Stimulated activated CD4-positive, alpha-beta T cell treated with anti-CD3 and anti-CD28 coated beads, Interleukin-15, amount 100 ng/mL, for 1 hour (primary cell): ENCODE results near the gene NECTIN1.
A peak's percentile ranks its signal among the peaks of the same experiment; 100 is the strongest.

Experiments used
- DNase-seq, 2 donors: peaks; one replicate each; pipeline ENCODE4 v3.0.0-alpha.2; 2020; ENCODE audit warnings: low read depth in 1 of 2, low spot score in 1 of 2

The NECTIN1 gene, protein sequence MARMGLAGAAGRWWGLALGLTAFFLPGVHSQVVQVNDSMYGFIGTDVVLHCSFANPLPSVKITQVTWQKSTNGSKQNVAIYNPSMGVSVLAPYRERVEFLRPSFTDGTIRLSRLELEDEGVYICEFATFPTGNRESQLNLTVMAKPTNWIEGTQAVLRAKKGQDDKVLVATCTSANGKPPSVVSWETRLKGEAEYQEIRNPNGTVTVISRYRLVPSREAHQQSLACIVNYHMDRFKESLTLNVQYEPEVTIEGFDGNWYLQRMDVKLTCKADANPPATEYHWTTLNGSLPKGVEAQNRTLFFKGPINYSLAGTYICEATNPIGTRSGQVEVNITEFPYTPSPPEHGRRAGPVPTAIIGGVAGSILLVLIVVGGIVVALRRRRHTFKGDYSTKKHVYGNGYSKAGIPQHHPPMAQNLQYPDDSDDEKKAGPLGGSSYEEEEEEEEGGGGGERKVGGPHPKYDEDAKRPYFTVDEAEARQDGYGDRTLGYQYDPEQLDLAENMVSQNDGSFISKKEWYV

DNA sequence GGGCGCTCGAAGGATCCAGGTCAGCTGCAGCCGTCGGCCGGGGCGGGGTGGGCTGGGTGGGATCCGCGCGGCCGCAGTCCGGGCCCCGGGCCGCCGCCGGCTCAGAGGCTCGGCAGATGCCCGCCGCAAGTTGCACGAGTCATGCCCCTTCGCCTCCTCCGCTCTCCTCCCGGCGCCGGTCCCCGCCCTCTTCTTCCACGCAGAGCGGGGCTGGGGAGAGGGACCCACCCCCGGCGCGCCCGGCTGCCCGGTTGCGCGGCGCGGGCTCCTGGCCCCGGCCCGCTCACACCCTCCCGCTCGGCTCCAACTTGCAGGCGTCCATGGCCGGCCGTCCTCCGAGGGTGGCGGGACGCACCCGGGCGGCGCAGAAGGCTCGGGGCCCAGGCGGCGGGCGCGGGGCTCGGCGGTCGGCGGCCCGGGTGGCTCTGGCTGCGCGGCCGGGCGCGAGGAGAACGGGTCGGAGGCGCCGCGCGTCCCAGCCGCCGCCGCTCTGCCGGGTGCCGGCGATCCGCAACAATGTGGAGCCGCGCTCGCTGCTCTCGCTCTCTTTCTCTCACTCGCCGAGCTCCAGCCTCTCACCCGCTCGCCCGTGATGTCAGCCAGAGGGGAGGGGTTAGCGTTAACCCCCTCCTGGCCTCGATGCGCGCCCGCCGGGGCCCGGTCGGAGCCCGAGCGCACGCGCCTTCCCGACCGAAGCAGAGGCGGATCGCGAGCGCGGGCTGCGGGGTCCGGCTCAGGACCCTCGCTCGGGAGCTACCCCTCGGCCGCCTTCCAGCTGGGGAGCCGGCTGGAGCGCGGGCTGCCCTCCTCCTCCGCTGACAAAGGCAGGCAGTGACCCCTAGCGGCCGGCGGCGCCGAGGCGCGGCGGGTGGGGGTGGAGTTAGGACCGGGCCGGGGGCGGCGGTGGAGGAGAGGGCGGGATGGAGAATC is at the start of gene NECTIN1:
Gene NECTIN1, minus strand, starts transcription at position 550 of the 930 bp plus-strand sequence. CDS start 647 bp downstream, outside the sequence.
- peak; percentile 65 to 84 for DNase-seq

DNA sequence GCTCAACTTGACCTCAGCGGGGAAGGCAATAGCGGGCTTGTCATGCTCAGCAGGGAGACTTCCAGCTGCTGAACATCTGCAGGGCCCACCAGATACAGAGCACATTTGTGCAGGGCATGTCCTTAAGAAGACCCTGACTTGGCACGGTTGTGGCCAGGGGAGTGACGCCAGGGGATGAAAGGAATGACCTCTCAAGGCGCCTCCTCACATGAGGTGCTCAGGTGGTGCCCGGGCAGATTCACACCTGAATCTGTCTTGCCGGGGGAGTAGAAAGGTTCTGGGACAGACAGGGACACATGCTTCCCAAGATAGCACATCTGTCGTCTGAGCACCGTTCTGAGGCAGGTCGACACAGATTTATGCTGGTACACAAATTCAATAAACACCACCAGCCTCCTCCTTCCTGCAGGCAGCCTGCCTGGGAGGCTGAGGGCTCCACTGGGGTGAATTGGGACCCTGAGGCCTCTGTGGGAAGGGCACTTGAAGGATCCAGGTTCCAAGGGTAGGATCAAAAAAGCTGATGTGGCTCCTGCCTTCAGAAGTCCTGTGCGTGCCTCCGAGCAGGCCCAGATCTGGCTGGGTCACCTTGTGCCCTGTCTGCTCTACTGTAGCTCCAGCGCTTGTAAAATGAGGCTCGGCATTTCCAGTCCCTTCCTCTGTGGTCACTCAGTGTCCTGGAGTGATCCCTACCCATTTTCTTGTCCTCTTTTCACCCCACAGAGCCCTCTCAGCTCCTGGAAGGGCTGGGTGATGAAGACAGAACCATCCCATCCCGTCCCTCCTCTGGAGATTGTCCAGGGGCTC is 49.6 kb upstream of the NECTIN1 start:
- no peak for DNase-seq

DNA sequence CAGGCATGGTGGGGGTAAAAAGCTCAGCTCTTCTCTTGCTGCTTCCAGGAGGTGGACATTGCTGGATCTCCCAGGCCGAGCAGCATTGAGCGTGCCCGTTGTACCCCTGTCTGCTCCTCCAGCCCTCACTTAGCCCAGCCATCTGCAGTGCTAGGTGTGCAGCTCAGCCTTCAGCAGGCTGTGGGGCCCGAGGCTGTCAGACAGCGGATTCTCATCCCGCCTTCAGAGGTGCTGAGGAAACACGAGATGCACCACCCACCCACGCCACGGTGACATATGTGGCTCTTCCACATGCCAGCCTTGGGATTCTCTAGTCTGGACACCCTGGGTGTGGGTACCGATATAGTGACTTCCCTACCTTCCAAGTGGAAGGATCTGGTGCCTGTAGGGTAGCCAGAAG is 48.9 kb upstream of the NECTIN1 start:
- no peak for DNase-seq

DNA sequence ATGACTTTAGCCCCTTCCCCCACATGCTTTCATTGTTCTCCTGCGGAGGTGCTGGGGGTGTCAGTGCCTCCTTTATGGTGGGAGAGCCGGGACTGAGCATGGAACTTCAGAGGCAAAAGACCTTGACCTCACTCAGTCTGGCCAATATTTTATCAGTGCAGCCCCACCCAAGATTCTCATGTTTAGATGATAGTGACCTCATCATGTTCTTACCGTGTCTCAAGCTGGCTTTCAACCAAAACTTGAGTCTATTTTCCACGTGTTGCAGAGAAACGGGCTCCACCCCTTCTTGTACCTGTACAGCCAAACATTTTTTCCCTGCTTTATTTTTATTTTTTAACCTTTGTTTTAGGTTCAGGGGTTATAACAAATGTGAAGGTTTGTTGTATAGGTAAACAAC is 47.7 kb upstream of the NECTIN1 start:
- no peak for DNase-seq

DNA sequence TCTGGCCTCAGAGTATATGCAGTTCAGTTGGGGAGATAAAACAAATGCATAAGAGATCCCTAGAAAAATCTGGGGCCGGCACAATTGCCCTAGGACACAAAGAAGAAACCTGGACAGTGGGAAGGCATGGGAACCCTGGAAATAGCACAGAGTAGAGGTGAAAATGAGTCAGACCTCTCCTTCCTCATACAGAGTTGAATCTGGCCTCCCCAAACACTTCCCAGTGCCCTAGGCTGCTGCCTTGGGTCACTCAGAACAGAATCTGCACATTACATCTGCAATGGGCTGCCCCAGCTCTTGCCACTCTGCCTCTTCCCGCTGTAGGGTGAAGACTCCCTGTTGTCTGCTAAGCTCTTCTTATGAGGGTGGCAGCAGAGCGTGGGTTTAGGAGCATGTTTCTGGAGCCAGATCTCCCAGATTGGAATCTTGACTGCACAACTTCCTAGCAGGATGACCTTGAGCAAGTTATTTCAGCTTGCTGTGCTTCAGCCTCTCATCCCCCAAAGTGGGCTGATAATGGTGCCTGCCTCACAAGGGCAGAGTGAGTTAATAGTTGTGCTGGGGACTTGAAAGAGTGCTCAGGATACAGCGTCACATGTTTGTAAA is 47.1 kb upstream of the NECTIN1 start:
- no peak for DNase-seq

DNA sequence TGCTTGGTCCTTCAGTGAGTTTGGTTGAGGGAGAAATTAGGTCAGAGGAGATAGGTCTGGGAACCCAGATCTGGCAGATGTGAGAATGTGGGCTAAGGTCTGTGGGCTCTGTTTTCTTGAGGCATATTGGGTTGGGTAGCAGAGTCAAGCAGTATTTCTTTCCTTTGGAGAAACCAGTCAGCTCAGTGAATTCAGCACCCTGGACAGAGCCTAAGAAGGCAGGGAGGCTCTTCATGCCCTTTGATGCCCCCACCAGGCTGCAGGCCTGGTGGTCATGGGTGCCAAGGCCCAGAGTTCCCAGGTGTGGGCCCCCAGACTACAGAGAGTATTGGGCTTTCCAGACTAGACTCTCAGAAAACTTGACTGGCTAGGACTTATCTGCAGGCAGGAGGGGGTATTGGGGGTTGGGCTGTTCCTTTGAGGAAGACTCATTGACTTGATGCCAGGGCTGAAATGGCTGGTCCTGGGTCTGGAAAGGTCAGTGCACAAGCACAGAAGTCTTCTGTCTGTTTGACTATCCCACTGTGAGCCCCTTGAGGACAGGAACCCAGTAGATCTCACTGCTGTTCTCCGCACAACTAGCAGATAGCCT is 45.3 kb upstream of the NECTIN1 start:
- DNase-seq, result no peak

DNA sequence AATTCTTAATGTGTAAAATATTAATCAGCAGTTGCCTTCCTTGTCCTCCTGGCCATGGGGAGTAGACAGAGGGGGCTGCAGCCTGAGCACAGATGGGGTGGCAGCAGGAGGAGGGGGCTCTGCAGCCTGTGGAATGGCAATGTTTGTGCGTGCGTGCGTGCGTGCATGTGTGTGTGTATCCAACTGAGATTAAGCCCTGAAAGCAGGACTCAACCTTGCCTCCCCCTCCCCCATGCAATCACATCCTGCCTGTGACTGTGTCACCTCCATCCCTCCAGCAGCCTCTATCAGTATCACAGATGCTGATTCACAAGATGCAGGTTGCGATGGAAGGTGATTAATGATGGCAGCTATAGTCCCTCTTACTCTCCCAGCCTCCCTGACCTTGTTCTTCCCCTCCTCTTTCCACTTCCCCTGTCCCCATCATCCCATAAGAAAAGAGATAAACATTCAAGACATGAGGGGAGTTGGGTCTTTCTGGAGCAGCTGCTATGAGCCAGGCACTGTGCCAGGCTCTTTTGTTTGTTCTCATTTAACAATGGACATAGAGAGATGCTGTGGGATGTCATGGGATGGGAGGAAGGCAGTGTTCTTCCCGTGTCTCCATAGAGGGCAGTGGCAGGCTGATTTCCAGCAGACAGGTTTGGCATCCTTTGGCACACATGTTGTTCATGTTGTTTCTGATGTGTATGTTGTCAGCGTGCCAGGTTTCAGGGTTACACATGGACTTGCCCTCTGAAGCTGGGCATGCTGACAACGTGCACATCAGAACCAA is 43.8 kb upstream of the NECTIN1 start:
- no peak for DNase-seq

DNA sequence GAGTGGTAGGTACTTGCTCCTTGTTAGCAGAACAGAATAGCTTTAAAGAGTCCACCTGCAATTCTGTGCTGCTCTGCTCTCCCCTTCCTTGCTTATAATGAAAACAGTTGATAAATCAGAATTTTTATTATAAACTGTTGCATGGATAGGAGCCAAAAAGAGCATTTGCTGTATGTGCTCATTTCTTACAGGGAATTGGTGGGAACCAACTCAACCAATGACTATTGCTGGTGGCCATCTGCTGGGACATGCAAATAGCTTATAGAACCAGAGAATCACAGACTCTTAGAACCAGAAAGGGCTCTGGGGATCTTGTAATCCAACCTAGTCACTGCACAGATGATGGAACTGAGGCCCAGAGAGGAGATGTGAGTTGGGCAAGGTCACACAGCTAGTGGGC is 43.1 kb upstream of the NECTIN1 start:
- no peak for DNase-seq

DNA sequence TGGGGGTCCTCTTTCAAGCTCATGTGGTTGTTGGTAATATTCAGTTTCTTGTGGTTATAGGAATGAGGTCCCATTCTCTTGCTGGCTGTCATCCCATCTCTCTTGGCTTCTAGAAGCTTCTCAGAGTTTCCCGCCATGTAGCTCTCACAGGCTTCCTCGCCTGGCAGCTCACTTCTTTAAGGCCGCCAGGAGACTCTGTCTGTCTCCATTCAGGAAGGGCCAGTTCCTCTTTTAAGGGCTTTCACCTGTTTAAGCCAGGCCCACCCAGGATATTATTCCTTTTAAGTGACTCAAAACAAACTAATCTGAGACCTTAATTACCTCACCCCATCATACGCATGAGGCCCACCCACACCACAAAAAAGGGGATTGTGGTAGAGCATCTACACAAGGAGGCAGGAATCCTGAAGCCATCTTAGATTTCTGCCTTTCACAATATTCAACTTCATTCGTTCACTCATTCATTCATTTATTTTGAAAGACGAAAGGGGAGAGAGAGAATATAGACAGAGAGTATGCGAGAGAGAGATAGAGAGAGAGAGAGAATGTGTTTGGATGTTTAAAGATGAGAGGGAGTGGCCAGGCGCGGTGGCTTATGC is 42.3 kb upstream of the NECTIN1 start:
- no peak for DNase-seq

DNA sequence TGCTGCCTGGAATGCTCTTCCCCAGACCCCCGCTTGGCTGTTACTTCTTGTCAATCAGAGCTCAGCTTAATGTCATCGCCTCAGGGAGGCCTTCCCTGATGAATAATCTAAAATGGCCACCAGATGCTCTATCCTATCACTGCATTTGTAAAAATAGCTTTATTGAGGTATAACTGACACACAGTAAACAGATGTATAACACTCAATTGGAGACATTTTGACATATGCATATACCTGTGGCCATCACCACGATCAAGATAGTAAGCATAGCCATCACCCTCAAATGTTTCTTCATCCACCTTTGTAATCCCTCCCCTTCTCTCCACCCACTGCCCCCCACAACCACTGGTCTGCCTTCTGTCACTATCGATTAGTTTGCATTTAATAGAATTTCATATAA is 36.6 kb upstream of the NECTIN1 start:
- DNase-seq, result no peak

DNA sequence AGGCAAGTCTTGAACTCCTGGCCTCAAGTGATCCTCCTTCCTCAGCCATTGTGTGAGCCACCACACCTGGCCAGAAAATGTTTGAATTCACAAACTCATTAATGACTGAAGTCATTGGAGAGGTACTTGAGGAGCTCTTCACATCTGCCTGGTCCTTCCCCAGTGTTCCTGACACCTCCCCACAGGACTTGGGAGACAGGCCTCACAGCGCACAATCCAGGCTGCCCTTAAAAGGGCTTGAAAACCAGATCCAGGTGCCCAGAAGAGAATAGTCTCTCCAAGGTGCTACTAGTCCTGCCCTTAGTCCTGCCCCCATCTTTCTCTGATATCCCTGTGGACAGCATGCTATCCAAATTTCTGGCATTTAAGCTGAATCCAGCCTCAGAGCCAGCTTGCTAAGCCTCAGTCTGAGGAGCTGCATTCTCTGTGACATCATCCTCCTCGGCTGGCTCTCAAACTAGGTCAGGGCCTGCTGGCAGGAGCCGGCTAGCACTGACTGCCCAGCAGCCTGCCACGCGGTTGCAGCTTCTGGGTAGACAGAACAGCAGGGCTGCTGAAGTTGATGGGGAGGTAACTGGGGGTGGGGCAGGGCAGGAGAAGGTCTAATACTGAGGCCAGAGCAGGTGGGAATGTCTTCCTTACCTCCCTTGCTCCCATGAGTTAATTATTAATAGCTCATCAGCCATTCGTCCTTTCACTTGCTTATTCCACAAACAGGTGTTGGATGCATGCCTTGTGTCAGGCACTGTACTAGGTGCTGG is 35.3 kb upstream of the NECTIN1 start:
- no peak for DNase-seq

DNA sequence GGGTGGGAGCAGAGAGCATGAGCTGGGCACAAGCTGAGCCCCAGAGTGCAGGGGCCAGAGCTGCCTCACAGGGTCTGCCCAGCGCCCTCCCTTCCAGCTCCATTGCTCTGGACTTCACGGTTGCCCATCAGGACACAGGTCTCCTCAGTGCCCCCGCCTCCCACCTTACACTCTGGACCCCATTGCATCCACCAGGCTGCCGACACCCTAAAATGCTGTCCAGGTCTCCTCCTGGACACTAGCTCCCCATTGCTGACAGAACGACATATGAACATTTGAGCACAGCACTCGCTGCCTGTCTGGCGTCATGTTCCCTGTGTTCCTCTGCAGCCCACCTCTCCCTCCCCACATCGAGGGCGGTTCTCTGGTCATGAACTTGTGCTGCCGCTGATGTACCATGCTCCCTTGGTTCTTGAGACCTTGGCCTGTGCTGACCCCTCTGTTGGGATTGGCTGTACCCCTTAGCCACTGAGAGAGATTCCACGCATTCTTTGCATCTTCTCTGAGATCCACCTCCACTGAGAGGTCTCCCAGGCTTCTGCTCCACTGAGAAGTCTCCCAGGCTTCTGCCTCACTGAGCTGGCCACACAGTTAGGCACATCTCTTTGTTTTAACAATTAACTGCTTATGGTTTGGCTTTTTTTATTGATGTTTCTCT is 34.2 kb upstream of the NECTIN1 start:
- DNase-seq, result no peak

DNA sequence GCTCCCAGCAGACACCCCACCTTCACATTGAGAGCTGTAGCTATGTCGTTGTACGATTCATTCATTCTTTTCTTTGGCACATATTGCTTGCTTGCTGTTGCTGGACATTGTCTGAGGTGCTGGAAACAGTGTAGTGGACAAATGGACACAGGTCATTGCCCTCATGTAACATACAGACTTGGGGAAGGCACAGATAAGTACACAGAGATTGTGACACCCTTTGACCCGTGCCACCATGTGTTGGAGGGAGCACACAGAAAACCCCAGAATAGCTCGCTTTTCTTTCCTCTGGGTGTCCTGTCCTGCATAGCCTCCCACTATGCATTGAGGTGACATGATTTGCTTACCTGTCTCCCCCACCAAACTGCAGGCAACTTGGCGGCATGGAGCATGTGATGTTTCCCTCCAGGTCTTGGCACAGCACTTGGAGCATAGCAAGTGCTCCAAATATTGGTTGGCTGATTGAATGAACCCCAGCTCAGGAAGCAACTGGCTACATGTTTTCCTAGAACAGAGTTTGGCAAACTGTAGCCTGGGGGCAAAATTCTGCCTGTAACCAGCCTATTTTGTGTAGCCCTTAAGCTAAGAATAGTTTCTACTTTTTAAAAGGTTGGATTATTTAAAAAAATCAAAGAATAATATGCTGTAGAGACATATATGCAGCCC is 30.9 kb upstream of the NECTIN1 start:
- no peak for DNase-seq

DNA sequence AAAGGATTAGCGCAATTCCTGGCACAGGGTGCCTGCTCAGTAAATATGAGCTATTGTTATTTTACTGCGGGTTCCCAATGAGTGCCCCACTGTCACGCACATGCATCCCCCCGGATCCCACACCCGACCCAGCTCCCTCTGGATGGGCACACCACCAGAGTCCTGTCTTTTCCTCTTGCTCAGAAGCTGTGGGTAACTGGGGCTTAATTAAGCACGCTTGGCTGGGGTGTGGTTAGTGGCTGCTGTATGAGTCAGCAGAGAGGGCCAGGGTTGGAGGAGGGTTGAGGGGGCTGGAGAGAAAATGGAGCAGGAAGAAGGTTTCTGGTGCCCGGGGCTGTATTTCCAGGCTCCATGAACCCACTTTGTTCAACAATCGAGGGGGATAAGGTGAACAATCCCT is 30.3 kb upstream of the NECTIN1 start:
- DNase-seq, result no peak

DNA sequence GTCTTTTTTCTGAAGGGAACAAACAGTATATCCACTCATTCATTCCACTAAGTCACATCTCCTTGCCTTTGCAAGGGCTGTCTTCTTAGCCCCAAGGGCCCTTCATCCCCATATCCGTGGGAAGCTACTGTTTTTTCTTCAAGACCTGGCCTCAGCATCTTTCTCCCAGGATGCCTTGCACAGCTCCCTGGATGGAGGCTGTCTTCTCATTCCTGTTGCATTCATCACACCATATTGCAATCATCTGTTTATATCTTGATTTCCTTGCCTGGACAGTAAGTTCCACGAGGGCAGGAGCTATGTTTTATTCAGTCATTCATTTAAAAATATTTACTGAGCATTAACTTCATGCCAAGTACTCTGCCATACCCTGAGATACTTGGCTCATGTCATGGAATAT is 29.3 kb upstream of the NECTIN1 start:
- DNase-seq, result no peak

DNA sequence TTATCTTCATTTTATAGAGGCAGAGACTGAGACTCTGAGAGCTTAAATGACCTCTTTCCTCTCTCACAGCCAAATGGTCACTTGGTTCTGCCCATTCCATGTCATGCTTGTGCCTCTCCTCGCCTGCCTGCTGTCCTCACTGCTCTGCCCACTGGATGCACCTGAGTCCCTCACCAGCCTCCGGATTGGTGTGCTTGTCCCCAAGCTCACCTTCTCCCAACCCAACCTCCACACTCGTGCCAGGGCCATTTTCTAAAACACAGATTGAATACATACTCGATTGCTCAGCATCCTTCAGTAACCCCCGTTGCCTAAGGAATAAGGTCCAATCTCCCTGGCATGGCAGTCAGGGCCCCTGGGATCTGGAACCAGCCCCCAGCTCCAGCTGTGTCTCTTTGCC is 28.4 kb upstream of the NECTIN1 start:
- no peak for DNase-seq

DNA sequence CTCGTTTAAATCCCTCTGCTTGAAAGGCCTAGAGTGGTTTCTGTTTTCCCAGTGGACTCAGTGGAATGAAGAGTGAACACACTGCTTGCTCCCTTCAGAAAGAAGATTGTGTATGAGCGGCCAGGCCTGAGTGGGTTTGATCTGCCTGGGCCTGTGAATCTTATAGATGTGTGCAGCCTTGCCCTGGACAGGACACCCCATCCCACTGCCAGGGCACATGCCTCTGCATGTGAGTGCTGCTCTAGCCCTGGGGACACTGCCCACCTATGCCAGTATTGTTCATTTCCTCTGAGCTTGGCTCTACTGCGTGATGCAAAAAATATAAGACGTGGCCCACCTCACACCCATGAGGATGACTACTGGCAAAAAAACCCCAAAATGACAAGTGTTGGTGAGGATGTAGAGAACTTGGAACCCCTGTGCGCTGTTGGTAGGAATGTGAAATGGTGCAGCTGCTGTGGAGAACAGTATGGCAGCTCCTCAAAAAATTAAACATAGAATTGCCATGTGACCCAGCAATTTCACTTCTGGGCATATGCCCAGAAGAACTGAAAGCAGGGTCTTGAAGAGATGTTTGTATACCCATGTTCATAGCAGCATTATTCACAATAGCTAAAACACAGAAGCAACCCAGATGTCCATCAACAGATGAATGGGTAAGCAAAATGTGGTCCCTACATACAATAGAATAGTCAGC is 27.3 kb upstream of the NECTIN1 start:
- no peak for DNase-seq
